Neural progenitor cell (in vitro differentiated cells): Measurements from ENCODE around the gene CACNA2D4.

Experiments used
- EZH2 ChIP-seq: fragments of 200-600 bp; sonication (generic); IDR thresholded peaks from 2 replicates; pipeline ENCODE4 v1.6.1; 2017; ENCODE audit warnings: antibody characterized with exemption, mild to moderate bottlenecking, moderate library complexity
- EZH2phosphoT487 ChIP-seq: fragments of 200-600 bp; sonication (generic); IDR thresholded peaks from 2 replicates; pipeline ENCODE4 v1.6.1; 2017; ENCODE audit warnings: antibody characterized with exemption
- TF ChIP-seq, protein P1 (sequence below): fragments of 200-600 bp; sonication (generic); IDR thresholded peaks from 2 replicates; pipeline ENCODE4 v1.5.1; 2017; ENCODE audit warnings: antibody characterized with exemption, mild to moderate bottlenecking

GRCh38 chr12:1864456-1864855 lies 54.0 kb downstream of the CACNA2D4 start:
- TF ChIP-seq, protein P1, sequence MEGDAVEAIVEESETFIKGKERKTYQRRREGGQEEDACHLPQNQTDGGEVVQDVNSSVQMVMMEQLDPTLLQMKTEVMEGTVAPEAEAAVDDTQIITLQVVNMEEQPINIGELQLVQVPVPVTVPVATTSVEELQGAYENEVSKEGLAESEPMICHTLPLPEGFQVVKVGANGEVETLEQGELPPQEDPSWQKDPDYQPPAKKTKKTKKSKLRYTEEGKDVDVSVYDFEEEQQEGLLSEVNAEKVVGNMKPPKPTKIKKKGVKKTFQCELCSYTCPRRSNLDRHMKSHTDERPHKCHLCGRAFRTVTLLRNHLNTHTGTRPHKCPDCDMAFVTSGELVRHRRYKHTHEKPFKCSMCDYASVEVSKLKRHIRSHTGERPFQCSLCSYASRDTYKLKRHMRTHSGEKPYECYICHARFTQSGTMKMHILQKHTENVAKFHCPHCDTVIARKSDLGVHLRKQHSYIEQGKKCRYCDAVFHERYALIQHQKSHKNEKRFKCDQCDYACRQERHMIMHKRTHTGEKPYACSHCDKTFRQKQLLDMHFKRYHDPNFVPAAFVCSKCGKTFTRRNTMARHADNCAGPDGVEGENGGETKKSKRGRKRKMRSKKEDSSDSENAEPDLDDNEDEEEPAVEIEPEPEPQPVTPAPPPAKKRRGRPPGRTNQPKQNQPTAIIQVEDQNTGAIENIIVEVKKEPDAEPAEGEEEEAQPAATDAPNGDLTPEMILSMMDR = no peak
- TF ChIP-seq EZH2 (no peak), EZH2phosphoT487 (no peak)
